GM12878 (cell line): ENCODE measurements around the gene PSMA2. TPM values are rescaled to one million over a fixed set of nuclear protein-coding genes. Genes with fewer than 3 reads are reported as not detected.

ENCODE experiments used
- CHD4 ChIP-seq: fragments of 200-600 bp; sonication (generic); IDR thresholded peaks from 2 replicates; pipeline ENCODE4 v1.6.1; 2016; ENCODE audit warnings: mild to moderate bottlenecking
- EP300 ChIP-seq, 2 experiments: fragments of 150-350 bp in 1 of 2; IDR thresholded peaks; 2 replicates each; pipeline ENCODE4 v1.6.1; 2011 to 2012; ENCODE audit warnings: low read depth in 2 of 2, low read length in 2 of 2, borderline replicate concordance in 1 of 2, improper control_type of control experiment in 1 of 2, inconsistent platforms in 1 of 2; ENCODE audit not compliant: control insufficient read depth in 1 of 2
- FOS ChIP-seq: IDR thresholded peaks from 3 replicates; pipeline ENCODE4 v1.6.1; 2011; ENCODE audit warnings: borderline replicate concordance; ENCODE audit not compliant: insufficient read length; ENCODE audit errors: extremely low read depth
- GATAD2B ChIP-seq: fragments of 450-650 bp; conservative IDR thresholded peaks from 2 replicates; pipeline ENCODE4 v1.6.1; 2017; ENCODE audit warnings: low read depth, mild to moderate bottlenecking, moderate library complexity
- HDAC6 ChIP-seq: fragments of 200-600 bp; sonication (generic); IDR thresholded peaks from one replicate; pipeline ENCODE4 v1.8.0; 2017; ENCODE audit warnings: antibody characterized with exemption; ENCODE audit not compliant: unreplicated experiment
- JUND ChIP-seq: IDR thresholded peaks from 2 replicates; pipeline ENCODE4 v1.6.1; 2012; ENCODE audit warnings: low read depth, mild to moderate bottlenecking, low read length, improper control_type of control experiment, moderate library complexity
- KLF5 ChIP-seq: fragments of 450-650 bp; IDR thresholded peaks from 2 replicates; pipeline ENCODE4 v1.6.1; 2014; ENCODE audit warnings: mild to moderate bottlenecking; ENCODE audit not compliant: partially characterized antibody
- MTA3 ChIP-seq: IDR thresholded peaks from 2 replicates; pipeline ENCODE4 v1.6.1; 2012; ENCODE audit warnings: low read length, inconsistent platforms, borderline replicate concordance
- NBN ChIP-seq: fragments of 450-650 bp; IDR thresholded peaks from 2 replicates; pipeline ENCODE4 v1.6.1; 2016
- NFIC ChIP-seq: IDR thresholded peaks from 2 replicates; pipeline ENCODE4 v1.6.1; 2012; ENCODE audit warnings: low read depth, mild to moderate bottlenecking, inconsistent platforms, low read length, moderate library complexity
- PKNOX1 ChIP-seq: fragments of 450-650 bp; IDR thresholded peaks from 2 replicates; pipeline ENCODE4 v1.6.1; 2016; ENCODE audit warnings: mild to moderate bottlenecking
- RBBP5 ChIP-seq: fragments of 200-600 bp; sonication (generic); conservative IDR thresholded peaks from 2 replicates; pipeline ENCODE4 v1.6.1; 2016
- RELA ChIP-seq: fragments of 450-650 bp; IDR thresholded peaks from 2 replicates; pipeline ENCODE4 v1.8.0; 2014; ENCODE audit warnings: borderline replicate concordance; ENCODE audit not compliant: partially characterized antibody
- SMAD1 ChIP-seq: fragments of 450-650 bp; IDR thresholded peaks from 2 replicates; pipeline ENCODE4 v1.6.1; 2018; ENCODE audit warnings: mild to moderate bottlenecking, low read depth; ENCODE audit not compliant: partially characterized antibody
- SMC3 ChIP-seq: IDR thresholded peaks from 2 replicates; pipeline ENCODE4 v1.6.1; 2011; ENCODE audit warnings: low read length, improper control_type of control experiment, borderline replicate concordance
- SRF ChIP-seq, 2 experiments: IDR thresholded peaks; 2 replicates each; pipeline ENCODE4 v1.6.1; 2011; ENCODE audit warnings: low read depth in 2 of 2, low read length in 2 of 2, mild to moderate bottlenecking in 1 of 2, moderate library complexity in 1 of 2
- STAT3 ChIP-seq: IDR thresholded peaks from 2 replicates; pipeline ENCODE4 v1.6.1; 2011; ENCODE audit warnings: low read depth, low read length, improper control_type of control experiment
- USF1 ChIP-seq: IDR thresholded peaks from 2 replicates; pipeline ENCODE4 v1.6.1; 2011; ENCODE audit warnings: borderline replicate concordance, low read depth, mild to moderate bottlenecking, moderate library complexity, mixed read lengths, low read length; ENCODE audit not compliant: insufficient read depth; ENCODE audit errors: extremely low read length
- YY1 ChIP-seq: IDR thresholded peaks from 2 replicates; pipeline ENCODE4 v1.6.1; 2011; ENCODE audit warnings: low read depth, mild to moderate bottlenecking, low read length
- ZNF274 ChIP-seq: IDR thresholded peaks from one replicate; pipeline ENCODE4 v1.8.0; 2011; ENCODE audit not compliant: insufficient read length, insufficient read depth
- polyA plus RNA-seq, 11 experiments: library from polyadenylated mRNA; depleted of rRNA in 4 of 11; unstranded in 6 of 11; stranded (reverse) in 5 of 11; fragments of >200 nt; fragmentation: Nextera tagmentation in 4 of 11; fragmentation: Illumina TruSeq in 1 of 11; extraction: Ambion mirVana in 4 of 11; extraction: Trizol in 1 of 11; gene quantifications; 1 replicate in 1 of 11; 2 replicates in 10 of 11; pipeline versions ENCODE4 v1.2.1 to v1.2.3, GENCODE V29; 2011 to 2016; ENCODE audit warnings: inconsistent platforms in 2 of 11, missing spikeins in 2 of 11, low read depth in 1 of 11
- total RNA-seq, 4 experiments: library from RNA; depleted of rRNA in 3 of 4; stranded (reverse); fragments of >200 nt in 3 of 4; fragmentation: Illumina TruSeq in 1 of 4; extraction: Trizol in 1 of 4; gene quantifications; 2 replicates each; pipeline versions ENCODE4 v1.2.1 to v1.2.3, GENCODE V29; 2013 to 2021
- TF ChIP-seq, protein P1 (sequence below): fragments of 450-650 bp; IDR thresholded peaks from 2 replicates; pipeline ENCODE4 v1.6.1; 2017; ENCODE audit warnings: mild to moderate bottlenecking, low read depth, inconsistent platforms; ENCODE audit not compliant: poor library complexity, severe bottlenecking
- TF ChIP-seq, protein P2 (sequence below): fragments of 150-350 bp; IDR thresholded peaks from 2 replicates; pipeline ENCODE4 v1.6.1; 2014; ENCODE audit warnings: mild to moderate bottlenecking, low read depth, low read length
- TF ChIP-seq, protein P3 (sequence below): IDR thresholded peaks from 2 replicates; pipeline ENCODE4 v1.6.1; 2012; ENCODE audit warnings: low read length, inconsistent platforms

PSMA2 gene
- total and polyA plus RNA-seq, 10 of the 15 experiments (the other 5 are each of a cell fraction or from before 2014, with no cell fraction given): 129 to 1,223 (median 317) TPM

DNA sequence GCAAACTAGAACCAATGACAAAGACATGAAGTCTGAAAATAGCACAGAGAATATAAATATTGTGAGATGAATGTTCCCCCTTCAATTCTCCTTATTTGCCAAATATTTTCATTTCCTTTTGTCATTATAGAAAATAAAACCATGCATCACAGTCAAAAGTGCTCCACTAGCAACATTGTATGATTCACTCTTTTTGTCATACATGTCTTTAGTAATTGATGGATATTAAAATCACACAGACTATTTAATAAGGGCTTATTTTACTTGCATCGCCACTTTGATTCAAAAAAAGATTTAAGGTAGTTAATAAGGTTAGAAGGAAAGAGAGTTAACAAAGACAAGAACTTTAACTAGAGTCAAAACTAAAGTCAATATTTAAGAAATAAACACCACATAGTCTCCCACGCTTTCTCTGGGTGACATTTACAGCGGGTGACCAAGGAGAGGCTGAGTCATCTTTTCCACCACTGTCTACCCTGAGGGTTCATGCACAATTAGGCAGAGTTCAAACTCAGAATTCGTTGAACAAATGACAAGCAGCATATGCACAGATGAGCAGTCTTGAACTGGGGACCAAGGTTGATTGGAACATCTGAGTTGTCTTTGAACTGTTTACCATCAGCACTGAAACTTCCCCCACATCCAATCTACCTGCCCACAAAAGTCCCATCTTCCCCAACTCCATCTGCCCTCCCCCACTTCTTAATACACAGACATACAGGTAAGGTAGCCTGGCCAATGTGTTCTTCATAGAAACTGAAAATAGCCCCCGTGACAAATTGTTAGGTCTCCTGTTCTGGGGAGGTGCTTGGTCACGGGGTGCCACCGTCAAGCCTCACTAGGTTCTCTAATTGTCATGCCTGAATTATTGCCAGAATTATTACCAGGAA is 62.6 kb downstream of the PSMA2 start (continued):
- no peak for TF ChIP-seq YY1
- TF ChIP-seq RBBP5: no peak
- TF ChIP-seq PKNOX1: no peak; the same call in 1 of the 2 replicates
- TF ChIP-seq SRF (IDR thresholded peaks at IDR 0.05; ENCODE audit: low read depth in 2 of 2, low read length in 2 of 2): no peak
- TF ChIP-seq HDAC6: no peak
- TF ChIP-seq MTA3: peak; percentile 92
- TF ChIP-seq, protein P1, sequence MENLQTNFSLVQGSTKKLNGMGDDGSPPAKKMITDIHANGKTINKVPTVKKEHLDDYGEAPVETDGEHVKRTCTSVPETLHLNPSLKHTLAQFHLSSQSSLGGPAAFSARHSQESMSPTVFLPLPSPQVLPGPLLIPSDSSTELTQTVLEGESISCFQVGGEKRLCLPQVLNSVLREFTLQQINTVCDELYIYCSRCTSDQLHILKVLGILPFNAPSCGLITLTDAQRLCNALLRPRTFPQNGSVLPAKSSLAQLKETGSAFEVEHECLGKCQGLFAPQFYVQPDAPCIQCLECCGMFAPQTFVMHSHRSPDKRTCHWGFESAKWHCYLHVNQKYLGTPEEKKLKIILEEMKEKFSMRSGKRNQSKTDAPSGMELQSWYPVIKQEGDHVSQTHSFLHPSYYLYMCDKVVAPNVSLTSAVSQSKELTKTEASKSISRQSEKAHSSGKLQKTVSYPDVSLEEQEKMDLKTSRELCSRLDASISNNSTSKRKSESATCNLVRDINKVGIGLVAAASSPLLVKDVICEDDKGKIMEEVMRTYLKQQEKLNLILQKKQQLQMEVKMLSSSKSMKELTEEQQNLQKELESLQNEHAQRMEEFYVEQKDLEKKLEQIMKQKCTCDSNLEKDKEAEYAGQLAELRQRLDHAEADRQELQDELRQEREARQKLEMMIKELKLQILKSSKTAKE: peak; percentile 97
- no peak for TF ChIP-seq USF1
- no peak for TF ChIP-seq STAT3
- no peak for TF ChIP-seq SMAD1
- TF ChIP-seq, protein P2, sequence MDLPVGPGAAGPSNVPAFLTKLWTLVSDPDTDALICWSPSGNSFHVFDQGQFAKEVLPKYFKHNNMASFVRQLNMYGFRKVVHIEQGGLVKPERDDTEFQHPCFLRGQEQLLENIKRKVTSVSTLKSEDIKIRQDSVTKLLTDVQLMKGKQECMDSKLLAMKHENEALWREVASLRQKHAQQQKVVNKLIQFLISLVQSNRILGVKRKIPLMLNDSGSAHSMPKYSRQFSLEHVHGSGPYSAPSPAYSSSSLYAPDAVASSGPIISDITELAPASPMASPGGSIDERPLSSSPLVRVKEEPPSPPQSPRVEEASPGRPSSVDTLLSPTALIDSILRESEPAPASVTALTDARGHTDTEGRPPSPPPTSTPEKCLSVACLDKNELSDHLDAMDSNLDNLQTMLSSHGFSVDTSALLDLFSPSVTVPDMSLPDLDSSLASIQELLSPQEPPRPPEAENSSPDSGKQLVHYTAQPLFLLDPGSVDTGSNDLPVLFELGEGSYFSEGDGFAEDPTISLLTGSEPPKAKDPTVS: no peak
- TF ChIP-seq CHD4: no peak
- no peak for TF ChIP-seq KLF5
- no peak for TF ChIP-seq GATAD2B
- TF ChIP-seq NBN: peak; percentile 64; the same call in 1 of the 2 replicates
- TF ChIP-seq, protein P3, sequence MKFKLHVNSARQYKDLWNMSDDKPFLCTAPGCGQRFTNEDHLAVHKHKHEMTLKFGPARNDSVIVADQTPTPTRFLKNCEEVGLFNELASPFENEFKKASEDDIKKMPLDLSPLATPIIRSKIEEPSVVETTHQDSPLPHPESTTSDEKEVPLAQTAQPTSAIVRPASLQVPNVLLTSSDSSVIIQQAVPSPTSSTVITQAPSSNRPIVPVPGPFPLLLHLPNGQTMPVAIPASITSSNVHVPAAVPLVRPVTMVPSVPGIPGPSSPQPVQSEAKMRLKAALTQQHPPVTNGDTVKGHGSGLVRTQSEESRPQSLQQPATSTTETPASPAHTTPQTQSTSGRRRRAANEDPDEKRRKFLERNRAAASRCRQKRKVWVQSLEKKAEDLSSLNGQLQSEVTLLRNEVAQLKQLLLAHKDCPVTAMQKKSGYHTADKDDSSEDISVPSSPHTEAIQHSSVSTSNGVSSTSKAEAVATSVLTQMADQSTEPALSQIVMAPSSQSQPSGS: peak; percentile 95
- peak; percentile 94 for TF ChIP-seq NFIC
- no peak for TF ChIP-seq FOS
- peak; percentile 24 to 56; a peak in 3 of 4 replicates for TF ChIP-seq EP300 (IDR thresholded peaks at IDR 0.05; ENCODE audit: borderline replicate concordance in 1 of 2, control insufficient read depth in 1 of 2, low read depth in 2 of 2, low read length in 2 of 2)
- TF ChIP-seq SMC3: no peak
- TF ChIP-seq JUND: peak; percentile 72; the same call in 1 of the 2 replicates
- no peak for TF ChIP-seq RELA
- TF ChIP-seq ZNF274: no peak
